ENCODE data around the gene DCBLD2.

GRCh38 chr3:98798820-98799219 is 102.7 kb downstream of the DCBLD2 start:
- TF ChIP-seq SPI1 (IDR thresholded peaks at IDR 0.05; ENCODE audit: borderline replicate concordance, low read depth) (no peak), REST (IDR thresholded peaks at IDR 0.05; ENCODE audit: insufficient replicate concordance, low read depth) (no peak), POLR2AphosphoS5 (IDR thresholded peaks at IDR 0.05; ENCODE audit: low read depth) (no peak), CTCF (IDR thresholded peaks at IDR 0.05; ENCODE audit: insufficient read depth, low read length) (no peak)
